Hepatocyte (in vitro differentiated cells): ENCODE data around the gene PTCD3. TPM values are rescaled to one million over a fixed set of nuclear protein-coding genes. Genes with fewer than 3 reads are reported as not detected.

Experiments
- DNase-seq: peaks from one replicate; pipeline ENCODE4 v3.0.0-alpha.2; 2016; ENCODE audit warnings: low spot score
- H2AFZ ChIP-seq: fragments of 200-600 bp; sonication (generic); 2 replicates; pipeline ENCODE4 v1.6.0; 2016; ENCODE audit warnings: antibody characterized with exemption, mild to moderate bottlenecking
- H3K27ac ChIP-seq: fragments of 200-600 bp; sonication (generic); 2 replicates; pipeline ENCODE4 v1.5.1; 2016; ENCODE audit warnings: mild to moderate bottlenecking
- H3K27me3 ChIP-seq: fragments of 200-600 bp; sonication (generic); 2 replicates; pipeline ENCODE4 v1.6.1; 2016
- H3K36me3 ChIP-seq: fragments of 200-600 bp; sonication (generic); replicated peaks from 2 replicates; pipeline ENCODE4 v1.5.1; 2016; ENCODE audit warnings: low read depth; ENCODE audit not compliant: insufficient read depth
- H3K4me1 ChIP-seq: fragments of 200-600 bp; sonication (generic); 2 replicates; pipeline ENCODE4 v1.5.1; 2016; ENCODE audit warnings: mild to moderate bottlenecking, moderate library complexity; ENCODE audit not compliant: insufficient read depth
- H3K4me2 ChIP-seq: fragments of 200-600 bp; sonication (generic); 2 replicates; pipeline ENCODE4 v1.6.0; 2016
- H3K4me3 ChIP-seq: fragments of 200-600 bp; sonication (generic); 2 replicates; pipeline ENCODE4 v1.5.1; 2016; ENCODE audit warnings: mild to moderate bottlenecking
- H3K79me2 ChIP-seq: fragments of 200-600 bp; sonication (generic); 2 replicates; pipeline ENCODE4 v1.6.0; 2017; ENCODE audit warnings: mild to moderate bottlenecking
- H3K9me2 ChIP-seq: fragments of 200-600 bp; sonication (generic); replicated peaks from 2 replicates; pipeline ENCODE4 v1.6.0; 2017; ENCODE audit warnings: mild to moderate bottlenecking; ENCODE audit not compliant: insufficient read depth
- H3K9me3 ChIP-seq: fragments of 200-600 bp; sonication (generic); 2 replicates; pipeline ENCODE4 v1.5.1; 2016; ENCODE audit warnings: low read depth, mild to moderate bottlenecking
- H4K20me1 ChIP-seq: fragments of 200-600 bp; sonication (generic); 2 replicates; pipeline ENCODE4 v1.6.0; 2016; ENCODE audit warnings: mild to moderate bottlenecking; ENCODE audit not compliant: insufficient read depth, poor library complexity, severe bottlenecking
- CTCF ChIP-seq: fragments of 200-600 bp; sonication (generic); IDR thresholded peaks from 2 replicates; pipeline ENCODE4 v1.5.1; 2016; ENCODE audit warnings: antibody characterized with exemption, mild to moderate bottlenecking; ENCODE audit not compliant: poor library complexity
- EZH2 ChIP-seq: fragments of 200-600 bp; sonication (generic); IDR thresholded peaks from 2 replicates; pipeline ENCODE4 v1.6.1; 2016; ENCODE audit warnings: antibody characterized with exemption, mild to moderate bottlenecking, borderline replicate concordance
- EZH2phosphoT487 ChIP-seq: fragments of 200-600 bp; sonication (generic); IDR thresholded peaks from one replicate; pipeline ENCODE4 v1.6.1; 2018; ENCODE audit warnings: antibody characterized with exemption, mild to moderate bottlenecking, low read depth, moderate library complexity; ENCODE audit not compliant: unreplicated experiment, severe bottlenecking
- WGBS: methylation state at CpG from one replicate; pipeline ENCODE4 v1.1.6; 2016; ENCODE audit warnings: low lambda C conversion rate; ENCODE audit errors: missing lambda C conversion rate; 5-methylcytosine and 5-hydroxymethylcytosine counted together
- polyA plus RNA-seq: library from polyadenylated mRNA; unstranded; fragments of >200 nt; fragmentation: Nextera tagmentation; extraction: Ambion mirVana; gene quantifications from 2 replicates; pipeline ENCODE4 v1.2.1, GENCODE V29; 2016
- total RNA-seq: library from RNA; depleted of rRNA; stranded (reverse); fragments of >200 nt; gene quantifications from 2 replicates; pipeline ENCODE4 v1.2.3, GENCODE V29; 2014

The PTCD3 gene
- total and polyA plus RNA-seq, 2 experiments from 2014 or later, result 54.2 to 92.1 TPM

GRCh38 chr2:86070868-86071267, 35.2 kb upstream of the PTCD3 start:
- Histone ChIP-seq H3K36me3 (no peaks in the 10 kb centered on the region), H3K27ac (no peak overlapping the region), H3K9me3 (no peaks in the 10 kb centered on the region), H3K27me3 (no peaks in the 10 kb centered on the region), H2AFZ (no peak overlapping the region), H3K4me3 (no peak overlapping the region), H4K20me1 (no peaks in the 10 kb centered on the region), H3K4me2 (no peak overlapping the region), H3K9me2 (no peaks in the 10 kb centered on the region), H3K79me2 (no peaks in the 10 kb centered on the region), H3K4me1 (no peaks in the 10 kb centered on the region)
- whole genome bisulfite sequencing, result 90% methylated on average over 2 of the region's 2 CpGs
- DNase-seq, result no peak
- TF ChIP-seq EZH2phosphoT487, result no peak
- no peak for TF ChIP-seq EZH2
- TF ChIP-seq CTCF, result no peak

DNA sequence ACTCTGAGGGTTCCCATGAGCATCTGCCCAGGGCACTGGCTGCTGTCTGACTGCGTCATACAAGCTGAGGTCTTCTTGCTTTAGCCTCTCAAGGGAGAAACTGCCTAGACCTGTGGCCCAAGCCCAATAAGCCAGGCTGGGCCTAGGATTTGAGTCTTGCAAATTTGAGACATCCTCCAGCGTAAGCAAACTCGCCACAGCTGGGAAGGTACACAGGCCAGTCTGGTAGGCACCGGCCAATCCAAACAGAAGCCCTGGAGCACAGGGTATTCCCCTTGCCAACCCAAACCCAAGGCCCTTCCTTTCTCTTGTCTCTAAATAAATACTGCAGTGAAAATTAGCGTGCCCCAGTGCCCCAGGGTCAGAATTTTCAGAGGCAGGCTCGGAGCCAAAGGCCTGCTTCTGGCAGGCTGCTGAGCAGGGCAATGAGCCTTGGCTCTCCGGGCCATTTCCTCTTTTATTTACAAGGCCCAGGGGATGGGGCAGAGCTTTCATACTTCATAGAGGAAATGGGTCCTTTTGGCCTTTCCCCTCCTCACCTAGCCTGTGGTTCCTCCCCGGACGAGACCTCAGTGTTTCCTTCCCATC, 33.7 kb upstream of the PTCD3 start:
- Histone ChIP-seq H4K20me1 (no peaks in the 10 kb centered on the region), H3K36me3 (no peaks in the 10 kb centered on the region), H3K4me1 (no peaks in the 10 kb centered on the region), H3K27ac (no peak overlapping the region), H3K9me2 (no peaks in the 10 kb centered on the region), H3K4me3 (no peak overlapping the region), H3K9me3 (no peaks in the 10 kb centered on the region), H3K27me3 (no peaks in the 10 kb centered on the region), H2AFZ (no peak overlapping the region), H3K79me2 (no peaks in the 10 kb centered on the region), H3K4me2 (no peak overlapping the region)
- 90% methylated on average over 9 of the region's 9 CpGs for WGBS
- no peak for DNase-seq
- TF ChIP-seq EZH2, result no peak
- TF ChIP-seq EZH2phosphoT487, result no peak
- no peak for TF ChIP-seq CTCF

DNA sequence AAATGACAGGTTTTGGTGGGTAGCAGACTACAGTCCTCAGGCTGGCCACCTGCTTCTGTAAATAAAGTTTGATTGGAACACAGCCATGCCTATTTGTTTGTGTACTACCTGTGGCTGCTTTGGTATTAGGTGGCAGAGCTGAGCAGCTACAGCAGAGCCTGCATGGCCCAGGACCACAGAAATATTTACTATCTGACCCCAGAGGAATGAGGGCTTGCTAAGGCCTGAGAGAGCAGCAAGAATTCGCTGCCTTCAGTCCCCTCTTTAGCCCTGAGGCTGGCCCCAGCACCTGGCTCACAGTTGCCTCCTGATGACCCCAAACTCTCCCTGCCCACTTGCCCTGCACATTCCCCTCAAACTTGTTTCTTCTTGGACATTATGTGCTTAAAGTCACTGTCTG, 32.8 kb upstream of the PTCD3 start:
- no peak for TF ChIP-seq EZH2phosphoT487
- TF ChIP-seq CTCF, result no peak
- TF ChIP-seq EZH2, result no peak
- H3K4me3 ChIP-seq, result no peak overlapping the region
- H3K9me2 ChIP-seq, result no peaks in the 10 kb centered on the region
- H3K36me3 ChIP-seq, result no peaks in the 10 kb centered on the region
- no peaks in the 10 kb centered on the region for H3K27me3 ChIP-seq
- H3K79me2 ChIP-seq, result no peaks in the 10 kb centered on the region
- DNase-seq, result no peak
- no peaks in the 10 kb centered on the region for H3K9me3 ChIP-seq
- 93% methylated on average over 1 of the region's 1 CpG for WGBS
- H3K27ac ChIP-seq, result no peak overlapping the region
- no peaks in the 10 kb centered on the region for H4K20me1 ChIP-seq
- no peaks in the 10 kb centered on the region for H3K4me1 ChIP-seq
- no peak overlapping the region for H2AFZ ChIP-seq
- no peak overlapping the region for H3K4me2 ChIP-seq

DNA sequence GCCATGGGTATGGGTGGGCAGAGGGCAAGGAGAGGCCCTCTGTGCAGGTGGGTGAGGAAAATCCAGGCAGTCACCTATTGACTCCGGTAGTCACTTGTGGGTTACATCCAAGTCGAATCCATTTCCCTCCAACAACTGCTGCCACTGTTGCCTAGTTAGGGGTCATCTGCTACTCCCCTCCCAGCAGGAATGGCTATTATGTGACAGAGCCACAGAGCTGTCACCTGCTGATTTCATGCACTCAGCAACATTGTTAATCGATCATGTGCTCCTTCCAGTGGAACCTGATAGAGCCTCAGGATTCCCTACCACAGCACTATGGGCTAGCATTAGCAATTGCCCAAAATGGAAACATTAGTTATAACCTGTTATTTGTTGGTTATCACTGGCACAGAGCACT, 31.8 kb upstream of the PTCD3 start:
- TF ChIP-seq EZH2 (no peak), CTCF (no peak), EZH2phosphoT487 (no peak)
- Histone ChIP-seq H3K36me3 (no peaks in the 10 kb centered on the region), H3K4me3 (no peak overlapping the region), H3K4me1 (no peaks in the 10 kb centered on the region), H3K27me3 (no peaks in the 10 kb centered on the region), H3K9me2 (no peaks in the 10 kb centered on the region), H3K27ac (no peak overlapping the region), H3K4me2 (no peak overlapping the region), H2AFZ (no peak overlapping the region), H4K20me1 (no peaks in the 10 kb centered on the region), H3K79me2 (no peaks in the 10 kb centered on the region), H3K9me3 (no peaks in the 10 kb centered on the region)
- no peak for DNase-seq
- 96% methylated on average over 3 of the region's 3 CpGs for WGBS
